Right lobe of liver (tissue), 6 donors: ENCODE results near the gene ADAMTSL2. TPM values are rescaled to one million over a fixed set of nuclear protein-coding genes. Genes with fewer than 3 reads are reported as not detected.

ENCODE experiments used
- ATAC-seq, 4 donors: fragments of 200-7000 bp; cut with Tn5 transposase; one replicate each; pipeline ENCODE4 v1.9.1; 2020; ENCODE audit warnings: mild to moderate bottlenecking in 4 of 4, moderate library complexity in 4 of 4
- DNase-seq, 3 donors: peaks; one replicate each; pipeline ENCODE4 v3.0.0-alpha.2; 2020
- H3K27ac ChIP-seq, 3 donors: fragments of 200-600 bp; one replicate each; pipeline ENCODE4 v1.8.0; 2022
- H3K27me3 ChIP-seq, 2 donors: fragments of 200-600 bp; one replicate each; pipeline ENCODE4 v1.8.0; 2022
- H3K36me3 ChIP-seq, 4 donors: fragments of 200-600 bp; sonication (generic) in 1 of 4; one replicate each; pipeline versions ENCODE4 v1.5.1 to v1.8.0; 2017 to 2022; ENCODE audit warnings: control low read depth in 1 of 4
- H3K4me1 ChIP-seq, 4 donors: fragments of 200-600 bp; sonication (generic) in 1 of 4; one replicate each; pipeline versions ENCODE4 v1.5.1 to v1.8.0; 2017 to 2022; ENCODE audit warnings: control low read depth in 1 of 4
- H3K4me3 ChIP-seq, 3 donors: fragments of 200-600 bp; one replicate each; pipeline ENCODE4 v1.8.0; 2022
- H3K9me3 ChIP-seq, 4 donors: fragments of 200-600 bp; sonication (generic) in 1 of 4; one replicate each; pipeline versions ENCODE4 v1.5.1 to v1.8.0; 2017 to 2022; ENCODE audit warnings: control low read depth in 1 of 4
- POLR2A ChIP-seq: fragments of 450-650 bp; IDR thresholded peaks from one replicate; pipeline ENCODE4 v1.6.1; 2017; ENCODE audit warnings: antibody characterized with exemption, mild to moderate bottlenecking
- WGBS: methylation state at CpG from one replicate; pipeline ENCODE4 v1.1.6; 2018; ENCODE audit warnings: low coverage, low lambda C conversion rate; ENCODE audit not compliant: insufficient coverage; ENCODE audit errors: missing lambda C conversion rate; 5-methylcytosine and 5-hydroxymethylcytosine counted together
- intact Hi-C, 2 donors: fragments of 100-400 bp; cut with DNase I; formaldehyde crosslinking; loops; one replicate each; pipeline versions ENCODE4 v1.11.2 to v1.14.1; 2022
- total RNA-seq, 6 experiments: library from RNA; depleted of rRNA in 2 of 6; stranded (reverse); fragments of >200 nt in 2 of 6; fragmentation: NEBNext Ultra II Directional in 3 of 6; extraction: Animal tissue kit (Norgen Biotek cat#: 25700) in 3 of 6; gene quantifications; one replicate each; pipeline versions ENCODE4 v1.1.0 to v1.2.4, GENCODE V29; 2016 to 2023
- TF ChIP-seq, protein P1 (sequence below), 4 donors: fragments of 200-600 bp in 3 of 4; fragments of 450-650 bp in 1 of 4; IDR thresholded peaks; one replicate each; pipeline versions ENCODE4 v1.5.1 to v1.8.0; 2016 to 2022; ENCODE audit warnings: antibody characterized with exemption in 4 of 4, mild to moderate bottlenecking in 2 of 4
- donor health status: DM: no; HTN: yes; CAD: no.
- donor health status: DM: no; HTN: no; CAD: no.
- donor health status: DM: no; HTN: no; CAD: no.
- donor health status: DM: no; HTN: yes; CAD: no.
- donor health status: DM: no; HTN: yes; CAD: no.

Gene ADAMTSL2
- total RNA-seq, 6 experiments from 2014 or later, result 9.2 to 24.8 (median 12.7) TPM

DNA sequence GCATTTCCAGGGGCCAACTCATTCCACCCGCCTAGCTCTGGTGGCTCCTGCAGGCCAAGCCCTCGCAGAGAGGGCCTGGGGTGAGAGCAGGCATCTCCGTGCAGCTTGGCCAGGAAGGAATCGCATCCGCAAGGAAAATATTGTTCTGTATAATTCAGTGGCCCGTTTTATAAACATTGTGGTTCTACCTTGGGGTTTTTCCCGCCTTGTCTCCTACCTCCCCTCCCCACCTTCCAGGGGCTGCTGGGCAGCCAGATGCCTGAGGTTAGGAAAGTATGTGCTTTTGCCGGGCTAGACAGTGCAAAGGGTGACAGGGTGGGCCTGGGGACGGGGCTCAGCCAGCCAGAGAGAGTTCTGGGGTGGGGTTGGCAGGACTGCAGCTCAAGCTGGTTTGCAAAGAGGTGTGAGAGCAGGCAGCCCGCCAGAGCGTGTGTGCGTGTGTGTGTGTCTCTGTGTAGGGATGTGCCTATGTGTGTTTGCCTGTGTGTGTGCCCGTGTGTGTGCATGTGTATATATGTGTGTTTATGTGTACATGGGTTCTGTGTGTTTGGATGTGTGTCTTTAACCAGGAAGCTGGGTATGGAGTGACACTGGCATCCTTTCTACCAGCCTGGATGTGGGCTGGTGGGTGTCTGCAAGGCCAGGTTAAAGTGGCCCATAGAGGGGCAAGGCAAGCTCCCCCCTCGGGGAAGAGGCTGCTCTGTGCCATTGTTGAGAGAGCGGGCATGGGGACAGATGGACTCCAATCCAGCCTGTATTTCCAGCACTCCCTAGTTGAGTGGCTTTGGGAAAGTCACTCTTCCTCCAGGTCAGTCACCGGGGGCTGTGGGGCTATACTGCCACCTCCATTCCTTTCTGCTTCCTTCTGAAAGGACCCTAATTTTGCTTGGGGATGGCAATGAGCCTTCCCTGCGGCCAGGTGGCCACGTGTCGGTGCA is 45.0 kb upstream of the ADAMTSL2 start:
- no peak overlapping the region for H3K27ac ChIP-seq
- no peak for ATAC-seq
- no peak overlapping the region for H3K4me3 ChIP-seq
- no peaks in the 10 kb centered on the region for H3K27me3 ChIP-seq
- WGBS, result 76% methylated on average over 11 of the region's 19 CpGs
- no peaks in the 10 kb centered on the region for H3K9me3 ChIP-seq
- TF ChIP-seq POLR2A, result no peak
- TF ChIP-seq, protein P1, sequence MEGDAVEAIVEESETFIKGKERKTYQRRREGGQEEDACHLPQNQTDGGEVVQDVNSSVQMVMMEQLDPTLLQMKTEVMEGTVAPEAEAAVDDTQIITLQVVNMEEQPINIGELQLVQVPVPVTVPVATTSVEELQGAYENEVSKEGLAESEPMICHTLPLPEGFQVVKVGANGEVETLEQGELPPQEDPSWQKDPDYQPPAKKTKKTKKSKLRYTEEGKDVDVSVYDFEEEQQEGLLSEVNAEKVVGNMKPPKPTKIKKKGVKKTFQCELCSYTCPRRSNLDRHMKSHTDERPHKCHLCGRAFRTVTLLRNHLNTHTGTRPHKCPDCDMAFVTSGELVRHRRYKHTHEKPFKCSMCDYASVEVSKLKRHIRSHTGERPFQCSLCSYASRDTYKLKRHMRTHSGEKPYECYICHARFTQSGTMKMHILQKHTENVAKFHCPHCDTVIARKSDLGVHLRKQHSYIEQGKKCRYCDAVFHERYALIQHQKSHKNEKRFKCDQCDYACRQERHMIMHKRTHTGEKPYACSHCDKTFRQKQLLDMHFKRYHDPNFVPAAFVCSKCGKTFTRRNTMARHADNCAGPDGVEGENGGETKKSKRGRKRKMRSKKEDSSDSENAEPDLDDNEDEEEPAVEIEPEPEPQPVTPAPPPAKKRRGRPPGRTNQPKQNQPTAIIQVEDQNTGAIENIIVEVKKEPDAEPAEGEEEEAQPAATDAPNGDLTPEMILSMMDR (IDR thresholded peaks at IDR 0.05), result no peak
- no peaks in the 10 kb centered on the region for H3K4me1 ChIP-seq
- H3K36me3 ChIP-seq, result no peaks in the 10 kb centered on the region
- peak in 2 of 3 donors; percentile 14 to 27 for DNase-seq
- intact Hi-C loops, result loop anchor here (5.0 to 10.0 kb wide), 4 partner anchors 87 to 305 kb away; partner anchors contain the start of genes MED22 (in 1 of the 2) and RPL7A (in 1 of the 2)

GRCh38 chr9:133490201-133490681 is 44.3 kb upstream of the ADAMTSL2 start:
- DNase-seq, result peak in 2 of 3 donors; percentile 10 to 27
- no peaks in the 10 kb centered on the region for H3K9me3 ChIP-seq
- intact Hi-C loops, result no loop called here
- no peaks in the 10 kb centered on the region for H3K27me3 ChIP-seq
- H3K4me3 ChIP-seq, result no peak overlapping the region
- ATAC-seq, result no peak
- H3K27ac ChIP-seq, result no peak overlapping the region
- no peaks in the 10 kb centered on the region for H3K36me3 ChIP-seq
- WGBS, result 62% methylated on average over 8 of the region's 13 CpGs
- TF ChIP-seq POLR2A, result no peak
- TF ChIP-seq, protein P1 (IDR thresholded peaks at IDR 0.05), result no peak
- H3K4me1 ChIP-seq, result no peaks in the 10 kb centered on the region

GRCh38 chr9:133490865-133491655 is 43.4 kb upstream of the ADAMTSL2 start:
- no CpG with 5 or more reads among the region's 12 CpGs for WGBS
- TF ChIP-seq POLR2A, result no peak
- TF ChIP-seq, protein P1 (IDR thresholded peaks at IDR 0.05), result no peak
- DNase-seq, result peak in 2 of 3 donors; percentile 5 to 7
- Histone ChIP-seq H3K4me3 (no peak overlapping the region), H3K9me3 (no peaks in the 10 kb centered on the region), H3K4me1 (no peaks in the 10 kb centered on the region), H3K27me3 (no peaks in the 10 kb centered on the region), H3K27ac (no peak overlapping the region), H3K36me3 (no peaks in the 10 kb centered on the region)
- no peak for ATAC-seq
- intact Hi-C loops, result no loop called here

DNA sequence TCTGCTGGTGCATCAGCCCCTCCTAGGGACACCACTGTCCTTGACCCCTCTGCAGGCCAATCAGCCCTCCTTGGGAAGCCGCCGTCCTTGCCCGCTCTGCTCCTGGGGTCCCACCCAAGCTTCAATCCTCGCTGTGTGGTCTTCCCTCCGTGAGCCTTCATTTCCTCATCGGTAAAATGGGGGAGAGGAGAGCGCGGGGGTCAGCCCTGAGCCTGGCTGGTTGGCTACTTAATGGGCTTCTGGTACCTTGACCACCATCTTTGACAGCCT is 42.9 kb upstream of the ADAMTSL2 start:
- DNase-seq (peak in 1 of 3 donors; percentile 13), ATAC-seq (no peak)
- Histone ChIP-seq H3K4me3 (no peak overlapping the region), H3K36me3 (no peaks in the 10 kb centered on the region), H3K27ac (no peak overlapping the region), H3K9me3 (no peaks in the 10 kb centered on the region), H3K4me1 (no peaks in the 10 kb centered on the region), H3K27me3 (no peaks in the 10 kb centered on the region)
- TF ChIP-seq, protein P1 (IDR thresholded peaks at IDR 0.05), result no peak
- no peak for TF ChIP-seq POLR2A
- 96% methylated on average over 8 of the region's 8 CpGs for WGBS
- intact Hi-C loops, result no loop called here
